HEK293 (cell line): ENCODE results near the gene CDC40.

ENCODE experiments used
- AEBP2 ChIP-seq: fragments of 450-650 bp; formaldehyde crosslinking; IDR thresholded peaks from 2 replicates; pipeline ENCODE4 v1.5.1; 2016; ENCODE audit warnings: missing biosample characterization, missing genetic modification characterization, borderline replicate concordance
- BCL6B ChIP-seq: fragments of 450-650 bp; formaldehyde crosslinking; IDR thresholded peaks from 2 replicates; pipeline ENCODE4 v1.5.1; 2017; ENCODE audit warnings: missing biosample characterization, missing genetic modification characterization
- GFI1B ChIP-seq: fragments of 450-650 bp; formaldehyde crosslinking; IDR thresholded peaks from 2 replicates; pipeline ENCODE4 v1.5.1; 2016; ENCODE audit warnings: missing biosample characterization, missing genetic modification characterization
- KLF7 ChIP-seq: fragments of 450-650 bp; formaldehyde crosslinking; IDR thresholded peaks from 2 replicates; pipeline ENCODE4 v1.5.1; 2016; ENCODE audit warnings: missing biosample characterization, missing genetic modification characterization, borderline replicate concordance
- KLF8 ChIP-seq: fragments of 450-650 bp; formaldehyde crosslinking; IDR thresholded peaks from 2 replicates; pipeline ENCODE4 v1.5.1; 2016; ENCODE audit warnings: missing biosample characterization, missing genetic modification characterization
- SP3 ChIP-seq: fragments of 450-650 bp; formaldehyde crosslinking; IDR thresholded peaks from 2 replicates; pipeline ENCODE4 v1.5.1; 2016; ENCODE audit warnings: missing biosample characterization, missing genetic modification characterization
- WT1 ChIP-seq: fragments of 450-650 bp; formaldehyde crosslinking; IDR thresholded peaks from 2 replicates; pipeline ENCODE4 v1.5.1; 2016; ENCODE audit warnings: missing biosample characterization, missing genetic modification characterization
- ZBTB11 ChIP-seq: fragments of 450-650 bp; formaldehyde crosslinking; conservative IDR thresholded peaks from 2 replicates; pipeline ENCODE4 v1.5.1; 2016; ENCODE audit warnings: low read depth, missing biosample characterization, missing genetic modification characterization
- ZFP69B ChIP-seq: fragments of 450-650 bp; formaldehyde crosslinking; IDR thresholded peaks from 2 replicates; pipeline ENCODE4 v1.5.1; 2016; ENCODE audit warnings: missing biosample characterization, missing genetic modification characterization
- ZNF146 ChIP-seq: fragments of 450-650 bp; formaldehyde crosslinking; IDR thresholded peaks from 2 replicates; pipeline ENCODE4 v1.5.1; 2016; ENCODE audit warnings: missing biosample characterization, missing genetic modification characterization
- ZNF2 ChIP-seq: fragments of 450-650 bp; formaldehyde crosslinking; IDR thresholded peaks from 2 replicates; pipeline ENCODE4 v1.5.1; 2016; ENCODE audit warnings: missing biosample characterization, missing genetic modification characterization
- ZNF211 ChIP-seq: fragments of 450-650 bp; formaldehyde crosslinking; IDR thresholded peaks from 2 replicates; pipeline ENCODE4 v1.5.1; 2016; ENCODE audit warnings: low read depth, missing biosample characterization, missing genetic modification characterization
- ZNF266 ChIP-seq: fragments of 450-650 bp; formaldehyde crosslinking; IDR thresholded peaks from 2 replicates; pipeline ENCODE4 v1.5.1; 2016; ENCODE audit warnings: missing biosample characterization, missing genetic modification characterization, low read depth
- ZNF311 ChIP-seq: fragments of 450-650 bp; formaldehyde crosslinking; IDR thresholded peaks from 2 replicates; pipeline ENCODE4 v1.5.1; 2017; ENCODE audit warnings: missing biosample characterization, missing genetic modification characterization, borderline replicate concordance
- ZNF366 ChIP-seq: fragments of 450-650 bp; formaldehyde crosslinking; conservative IDR thresholded peaks from 2 replicates; pipeline ENCODE4 v1.5.1; 2016; ENCODE audit warnings: missing biosample characterization, missing genetic modification characterization
- ZNF426 ChIP-seq: fragments of 450-650 bp; formaldehyde crosslinking; IDR thresholded peaks from 2 replicates; pipeline ENCODE4 v1.5.1; 2017; ENCODE audit warnings: missing biosample characterization, missing genetic modification characterization, mild to moderate bottlenecking, inconsistent platforms, moderate library complexity
- ZNF449 ChIP-seq: fragments of 450-650 bp; formaldehyde crosslinking; IDR thresholded peaks from 2 replicates; pipeline ENCODE4 v1.5.1; 2017; ENCODE audit warnings: missing biosample characterization, mild to moderate bottlenecking, missing genetic modification characterization, moderate library complexity
- ZNF513 ChIP-seq: fragments of 450-650 bp; IDR thresholded peaks from 2 replicates; pipeline ENCODE4 v1.5.1; 2018; ENCODE audit warnings: missing biosample characterization, missing genetic modification characterization
- ZNF585B ChIP-seq: fragments of 450-650 bp; formaldehyde crosslinking; IDR thresholded peaks from 2 replicates; pipeline ENCODE4 v1.5.1; 2016; ENCODE audit warnings: missing biosample characterization, missing genetic modification characterization
- ZNF621 ChIP-seq: fragments of 450-650 bp; formaldehyde crosslinking; IDR thresholded peaks from 2 replicates; pipeline ENCODE4 v1.5.1; 2017; ENCODE audit warnings: missing biosample characterization, missing genetic modification characterization
- ZNF701 ChIP-seq: fragments of 450-650 bp; formaldehyde crosslinking; IDR thresholded peaks from 2 replicates; pipeline ENCODE4 v1.5.1; 2016; ENCODE audit warnings: missing biosample characterization, missing genetic modification characterization
- ZNF707 ChIP-seq: fragments of 450-650 bp; formaldehyde crosslinking; IDR thresholded peaks from 2 replicates; pipeline ENCODE4 v1.5.1; 2016; ENCODE audit warnings: missing biosample characterization, missing genetic modification characterization
- TF ChIP-seq, protein P1 (sequence below): fragments of 450-650 bp; formaldehyde crosslinking; IDR thresholded peaks from 2 replicates; pipeline ENCODE4 v1.5.1; 2016; ENCODE audit warnings: missing biosample characterization, missing genetic modification characterization, low read depth
- TF ChIP-seq, protein P2 (sequence below): fragments of 450-650 bp; formaldehyde crosslinking; IDR thresholded peaks from 2 replicates; pipeline ENCODE4 v1.5.1; 2016; ENCODE audit warnings: missing biosample characterization, missing genetic modification characterization
- TF ChIP-seq, protein P3 (sequence below): fragments of 450-650 bp; formaldehyde crosslinking; IDR thresholded peaks from 2 replicates; pipeline ENCODE4 v1.5.1; 2016; ENCODE audit warnings: missing biosample characterization, missing genetic modification characterization

Gene CDC40

GRCh38 chr6:110179406-110180227, 610 bp upstream of the CDC40 start, which contains the start of gene WASF1 (continued):
- TF ChIP-seq ZNF266, result no peak
- no peak for TF ChIP-seq ZNF146
- TF ChIP-seq ZNF707 (tag by site-specific recombination), result no peak
- peak; percentile 83; the same call in 1 of the 2 replicates for TF ChIP-seq ZNF2 (tag by site-specific recombination)
- TF ChIP-seq AEBP2, result no peak
- peak; percentile 96 for TF ChIP-seq ZNF366 (tag by site-specific recombination)
- TF ChIP-seq ZNF513 (tag by site-specific recombination), result no peak
- TF ChIP-seq ZNF585B (tag by site-specific recombination), result no peak
- TF ChIP-seq ZNF426 (tag by site-specific recombination), result no peak
- TF ChIP-seq, protein P1, sequence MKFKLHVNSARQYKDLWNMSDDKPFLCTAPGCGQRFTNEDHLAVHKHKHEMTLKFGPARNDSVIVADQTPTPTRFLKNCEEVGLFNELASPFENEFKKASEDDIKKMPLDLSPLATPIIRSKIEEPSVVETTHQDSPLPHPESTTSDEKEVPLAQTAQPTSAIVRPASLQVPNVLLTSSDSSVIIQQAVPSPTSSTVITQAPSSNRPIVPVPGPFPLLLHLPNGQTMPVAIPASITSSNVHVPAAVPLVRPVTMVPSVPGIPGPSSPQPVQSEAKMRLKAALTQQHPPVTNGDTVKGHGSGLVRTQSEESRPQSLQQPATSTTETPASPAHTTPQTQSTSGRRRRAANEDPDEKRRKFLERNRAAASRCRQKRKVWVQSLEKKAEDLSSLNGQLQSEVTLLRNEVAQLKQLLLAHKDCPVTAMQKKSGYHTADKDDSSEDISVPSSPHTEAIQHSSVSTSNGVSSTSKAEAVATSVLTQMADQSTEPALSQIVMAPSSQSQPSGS, result no peak
- no peak; the same call in 1 of the 2 replicates for TF ChIP-seq ZBTB11 (tag by site-specific recombination)
- TF ChIP-seq WT1 (tag by site-specific recombination), result no peak
- TF ChIP-seq KLF8 (tag by site-specific recombination), result peak; percentile 89
- TF ChIP-seq, protein P2, sequence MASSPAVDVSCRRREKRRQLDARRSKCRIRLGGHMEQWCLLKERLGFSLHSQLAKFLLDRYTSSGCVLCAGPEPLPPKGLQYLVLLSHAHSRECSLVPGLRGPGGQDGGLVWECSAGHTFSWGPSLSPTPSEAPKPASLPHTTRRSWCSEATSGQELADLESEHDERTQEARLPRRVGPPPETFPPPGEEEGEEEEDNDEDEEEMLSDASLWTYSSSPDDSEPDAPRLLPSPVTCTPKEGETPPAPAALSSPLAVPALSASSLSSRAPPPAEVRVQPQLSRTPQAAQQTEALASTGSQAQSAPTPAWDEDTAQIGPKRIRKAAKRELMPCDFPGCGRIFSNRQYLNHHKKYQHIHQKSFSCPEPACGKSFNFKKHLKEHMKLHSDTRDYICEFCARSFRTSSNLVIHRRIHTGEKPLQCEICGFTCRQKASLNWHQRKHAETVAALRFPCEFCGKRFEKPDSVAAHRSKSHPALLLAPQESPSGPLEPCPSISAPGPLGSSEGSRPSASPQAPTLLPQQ (tag by site-specific recombination), result peak; percentile 95
- peak; percentile 80; the same call in 1 of the 2 replicates for TF ChIP-seq KLF7
- TF ChIP-seq ZNF701 (tag by site-specific recombination), result peak; percentile 79
- no peak for TF ChIP-seq BCL6B
- peak; percentile 99 for TF ChIP-seq SP3 (tag by site-specific recombination)
- TF ChIP-seq ZNF211, result no peak
- TF ChIP-seq ZNF449 (tag by site-specific recombination), result no peak
- TF ChIP-seq ZNF311 (tag by site-specific recombination), result no peak
- no peak for TF ChIP-seq ZNF621 (tag by site-specific recombination)
- peak; percentile 89 for TF ChIP-seq ZFP69B
- no peak for TF ChIP-seq GFI1B (tag by site-specific recombination)
- TF ChIP-seq, protein P3, sequence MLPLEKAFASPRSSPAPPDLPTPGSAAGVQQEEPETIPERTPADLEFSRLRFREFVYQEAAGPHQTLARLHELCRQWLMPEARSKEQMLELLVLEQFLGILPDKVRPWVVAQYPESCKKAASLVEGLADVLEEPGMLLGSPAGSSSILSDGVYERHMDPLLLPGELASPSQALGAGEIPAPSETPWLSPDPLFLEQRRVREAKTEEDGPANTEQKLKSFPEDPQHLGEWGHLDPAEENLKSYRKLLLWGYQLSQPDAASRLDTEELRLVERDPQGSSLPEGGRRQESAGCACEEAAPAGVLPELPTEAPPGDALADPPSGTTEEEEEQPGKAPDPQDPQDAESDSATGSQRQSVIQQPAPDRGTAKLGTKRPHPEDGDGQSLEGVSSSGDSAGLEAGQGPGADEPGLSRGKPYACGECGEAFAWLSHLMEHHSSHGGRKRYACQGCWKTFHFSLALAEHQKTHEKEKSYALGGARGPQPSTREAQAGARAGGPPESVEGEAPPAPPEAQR (tag by site-specific recombination), result 0 out of 2 replicates have a peak, but pooled peaks have one; percentile 47
